Endothelial cell of umbilical vein (primary cell): ENCODE data around the gene RNF157. TPM values are rescaled to one million over a fixed set of nuclear protein-coding genes. Genes with fewer than 3 reads are reported as not detected.

Experiments used
- BruUV-seq: library from RNA; stranded (reverse); fragments of 400-500 nt; replicated peaks from 2 replicates; lab custom pipeline; 2021; lab: Mats Ljungman, UMichigan
- CTCF ChIA-PET: fragments of 300-600, 350-600 bp; sonication (Branson Sonifier 250); formaldehyde crosslinking; loops from one replicate; lab custom pipeline; 2021; ENCODE audit warnings: antibody characterized with exemption, inconsistent platforms; lab: Charles Lee
- POLR2A ChIA-PET: fragments of 300-600, 350-600 bp; sonication (Branson Sonifier 250); formaldehyde crosslinking; loops from one replicate; lab custom pipeline; 2021; ENCODE audit warnings: antibody characterized with exemption, inconsistent platforms; lab: Charles Lee
- DNase-seq: peaks from one replicate; pipeline ENCODE4 v3.0.0-alpha.2; 2011; ENCODE audit warnings: low read depth, low spot score
- FAIRE-seq: peaks from 2 replicates; lab custom pipeline; 2011; peaks lifted over from hg19 to GRCh38; lab: Jason Lieb, UNC
- H2AFZ ChIP-seq: 2 replicates; pipeline ENCODE4 v1.6.0; 2012; ENCODE audit warnings: low read depth, low read length, control low read depth, inconsistent platforms
- H3K27ac ChIP-seq: 2 replicates; pipeline ENCODE4 v1.5.1; 2011; ENCODE audit warnings: low read depth, mild to moderate bottlenecking, control low read depth, low read length, moderate library complexity; ENCODE audit not compliant: insufficient read depth
- H3K27me3 ChIP-seq, 2 experiments: 2 replicates each; pipeline versions ENCODE4 v1.6.0 to v1.6.1; 2011; ENCODE audit warnings: low read length in 2 of 2, mixed read lengths in 1 of 2; ENCODE audit not compliant: control insufficient read depth in 2 of 2, insufficient read depth in 2 of 2
- H3K36me3 ChIP-seq, 2 experiments: 2 replicates in 1 of 2; 3 replicates in 1 of 2; pipeline ENCODE4 v1.5.1; 2011; ENCODE audit warnings: low read length in 2 of 2, mild to moderate bottlenecking in 1 of 2, moderate library complexity in 1 of 2; ENCODE audit not compliant: control insufficient read depth in 2 of 2, insufficient read depth in 2 of 2; ENCODE audit errors: extremely low read depth in 1 of 2
- H3K4me1 ChIP-seq: 3 replicates; pipeline ENCODE4 v1.5.1; 2011; ENCODE audit warnings: mild to moderate bottlenecking, low read length; ENCODE audit not compliant: control insufficient read depth, insufficient read depth; ENCODE audit errors: extremely low read depth
- H3K4me2 ChIP-seq: 2 replicates; pipeline ENCODE4 v1.6.1; 2011; ENCODE audit warnings: low read length, control low read depth, mixed read lengths; ENCODE audit not compliant: insufficient read depth
- H3K4me3 ChIP-seq, 3 experiments: fragments of 200-600 bp in 1 of 3; sonication (generic), shearing (Covaris generic) in 1 of 3; replicated peaks in 1 of 3; 2 replicates each; pipeline ENCODE4 v1.5.1; 2011 to 2016; ENCODE audit warnings: control low read depth in 3 of 3, low read length in 3 of 3, mild to moderate bottlenecking in 2 of 3, inconsistent platforms in 1 of 3, low read depth in 1 of 3, moderate library complexity in 1 of 3; ENCODE audit not compliant: insufficient read depth in 1 of 3
- H3K79me2 ChIP-seq: 2 replicates; pipeline ENCODE4 v1.6.0; 2012; ENCODE audit warnings: low read length, inconsistent platforms; ENCODE audit not compliant: control insufficient read depth, insufficient read depth
- H3K9ac ChIP-seq: replicated peaks from 2 replicates; pipeline ENCODE3; 2011; ENCODE audit warnings: low read length, control low read depth; ENCODE audit not compliant: insufficient read depth; ENCODE audit errors: extremely low read depth
- H3K9me1 ChIP-seq: replicated peaks from 3 replicates; pipeline ENCODE4 v1.6.0; 2011; ENCODE audit warnings: mild to moderate bottlenecking, low read length; ENCODE audit not compliant: control insufficient read depth, insufficient read depth; ENCODE audit errors: extremely low read depth
- H3K9me3 ChIP-seq: replicated peaks from 2 replicates; pipeline ENCODE4 v1.5.1; 2012; ENCODE audit warnings: low read length, inconsistent platforms; ENCODE audit not compliant: control insufficient read depth, insufficient read depth
- H4K20me1 ChIP-seq: replicated peaks from 2 replicates; pipeline ENCODE3; 2011; ENCODE audit warnings: mild to moderate bottlenecking, low read length; ENCODE audit not compliant: control insufficient read depth, insufficient read depth; ENCODE audit errors: extremely low read depth
- EZH2 ChIP-seq: IDR thresholded peaks from 2 replicates; pipeline ENCODE4 v1.6.1; 2012; ENCODE audit warnings: borderline replicate concordance, low read depth, mild to moderate bottlenecking, moderate library complexity, low read length, inconsistent platforms; ENCODE audit not compliant: severe bottlenecking
- FOS ChIP-seq: IDR thresholded peaks from 2 replicates; pipeline ENCODE4 v1.6.1; 2011; ENCODE audit warnings: mild to moderate bottlenecking, low read length, moderate library complexity, borderline replicate concordance; ENCODE audit not compliant: insufficient read depth
- GATA2 ChIP-seq: IDR thresholded peaks from 2 replicates; pipeline ENCODE4 v1.7.0; 2011; ENCODE audit warnings: low read depth, mild to moderate bottlenecking, moderate library complexity, mixed read lengths, low read length; ENCODE audit not compliant: insufficient read length, insufficient read depth
- JUN ChIP-seq: IDR thresholded peaks from 2 replicates; pipeline ENCODE4 v1.6.1; 2011; ENCODE audit warnings: borderline replicate concordance, low read depth; ENCODE audit not compliant: insufficient read length, insufficient read depth
- MYC ChIP-seq: IDR thresholded peaks from one replicate; pipeline ENCODE4 v1.6.1; 2011; ENCODE audit warnings: mild to moderate bottlenecking, low read depth, low read length
- POLR2A ChIP-seq: IDR thresholded peaks from 2 replicates; pipeline ENCODE4 v1.6.1; 2012; ENCODE audit warnings: low read depth, mild to moderate bottlenecking, control low read depth, low read length
- dilution Hi-C: fragments of 300-500 bp; cut with MboI; formaldehyde crosslinking; loops from one replicate; pipeline ENCODE4 v1.15.0; 2019; ENCODE audit warnings: low sequenced_read_pairs; ENCODE audit not compliant: extremely low pct_ligation_motif_present
- intact Hi-C: fragments of 100-400 bp; cut with micrococcal nuclease; formaldehyde crosslinking; loops from one replicate; pipeline ENCODE4 v1.10.0; 2022
- polyA plus RNA-seq, 4 experiments: library from polyadenylated mRNA; depleted of rRNA in 3 of 4; stranded (reverse) in 3 of 4; unstranded in 1 of 4; fragments of >200 nt; gene quantifications; 2 replicates each; pipeline versions ENCODE4 v1.2.1 to v1.2.3, GENCODE V29; 2011 to 2012; ENCODE audit warnings: missing spikeins in 1 of 4
- total RNA-seq: library from RNA; stranded (reverse); gene quantifications from 2 replicates; pipeline ENCODE4 v1.2.3, GENCODE V29; 2021
- TF ChIP-seq, protein P1 (sequence below), 2 donors: IDR thresholded peaks; 1 replicate in 1 of 2; 2 replicates in 1 of 2; pipeline ENCODE4 v1.5.1; 2011; ENCODE audit warnings: low read length in 2 of 2, mild to moderate bottlenecking in 2 of 2, moderate library complexity in 2 of 2, control low read depth in 1 of 2, inconsistent platforms in 1 of 2, low read depth in 1 of 2; ENCODE audit not compliant: insufficient read depth in 1 of 2; ENCODE audit errors: extremely low read depth in 1 of 2
- TF ChIP-seq, protein P2 (sequence below): IDR thresholded peaks from 2 replicates; pipeline ENCODE4 v1.6.1; 2011; ENCODE audit not compliant: insufficient read depth, insufficient read length

Gene RNF157
- total and polyA plus RNA-seq, 2 donors (not counting 3 experiments of a cell fraction or from before 2014, with no cell fraction given): 0.07 to 0.86 TPM

DNA sequence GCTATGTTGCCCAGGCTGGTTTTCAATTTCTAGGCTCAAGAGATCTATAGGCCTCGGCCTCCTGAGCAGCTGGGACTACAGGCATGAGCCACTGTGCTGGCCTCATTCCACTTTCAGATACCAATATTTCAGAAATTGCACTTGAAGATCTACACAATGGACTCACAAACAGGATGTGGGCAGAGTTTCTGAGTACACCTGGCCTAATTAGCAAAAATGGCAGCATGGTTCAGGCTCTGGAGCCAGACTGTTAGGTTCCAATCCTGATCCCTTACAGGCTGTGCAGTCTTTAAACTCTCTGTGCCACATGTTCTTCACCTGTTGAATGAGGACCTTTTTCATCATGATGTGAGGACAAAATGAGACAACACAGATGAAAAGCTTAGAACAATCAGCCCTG lies 32.2 kb downstream of the RNF157 start:
- Histone ChIP-seq H3K27ac (no peak overlapping the region), H3K36me3 (no peaks in the 10 kb centered on the region), H2AFZ (no peak overlapping the region), H3K4me2 (no peak overlapping the region), H3K9ac (no peak overlapping the region), H3K4me1 (no peaks in the 10 kb centered on the region), H3K9me3 (no peaks in the 10 kb centered on the region), H4K20me1 (no peaks in the 10 kb centered on the region), H3K9me1 (no peaks in the 10 kb centered on the region), H3K4me3 (no peak overlapping the region), H3K27me3 (peaks cover 13 to 16% of the 10 kb centered on the region in 2 experiments), H3K79me2 (no peaks in the 10 kb centered on the region)
- BruUV-seq: no TSS peak
- intact Hi-C loops: no loop called here
- POLR2A ChIA-PET: no interaction called here
- TF ChIP-seq POLR2A (no peak), GATA2 (no peak), JUN (no peak), EZH2 (no peak), MYC (no peak), FOS (no peak)
- TF ChIP-seq, protein P1, sequence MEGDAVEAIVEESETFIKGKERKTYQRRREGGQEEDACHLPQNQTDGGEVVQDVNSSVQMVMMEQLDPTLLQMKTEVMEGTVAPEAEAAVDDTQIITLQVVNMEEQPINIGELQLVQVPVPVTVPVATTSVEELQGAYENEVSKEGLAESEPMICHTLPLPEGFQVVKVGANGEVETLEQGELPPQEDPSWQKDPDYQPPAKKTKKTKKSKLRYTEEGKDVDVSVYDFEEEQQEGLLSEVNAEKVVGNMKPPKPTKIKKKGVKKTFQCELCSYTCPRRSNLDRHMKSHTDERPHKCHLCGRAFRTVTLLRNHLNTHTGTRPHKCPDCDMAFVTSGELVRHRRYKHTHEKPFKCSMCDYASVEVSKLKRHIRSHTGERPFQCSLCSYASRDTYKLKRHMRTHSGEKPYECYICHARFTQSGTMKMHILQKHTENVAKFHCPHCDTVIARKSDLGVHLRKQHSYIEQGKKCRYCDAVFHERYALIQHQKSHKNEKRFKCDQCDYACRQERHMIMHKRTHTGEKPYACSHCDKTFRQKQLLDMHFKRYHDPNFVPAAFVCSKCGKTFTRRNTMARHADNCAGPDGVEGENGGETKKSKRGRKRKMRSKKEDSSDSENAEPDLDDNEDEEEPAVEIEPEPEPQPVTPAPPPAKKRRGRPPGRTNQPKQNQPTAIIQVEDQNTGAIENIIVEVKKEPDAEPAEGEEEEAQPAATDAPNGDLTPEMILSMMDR (IDR thresholded peaks at IDR 0.05; ENCODE audit: extremely low read depth in 1 of 2, insufficient read depth in 1 of 2, low read depth in 1 of 2, low read length in 2 of 2): no peak
- TF ChIP-seq, protein P2, sequence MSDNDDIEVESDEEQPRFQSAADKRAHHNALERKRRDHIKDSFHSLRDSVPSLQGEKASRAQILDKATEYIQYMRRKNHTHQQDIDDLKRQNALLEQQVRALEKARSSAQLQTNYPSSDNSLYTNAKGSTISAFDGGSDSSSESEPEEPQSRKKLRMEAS: no peak
- CTCF ChIA-PET: interaction anchor here (1.0 to 2.6 kb wide), 3 partner anchors 10 to 26 kb away, joined by 3 to 11 read pairs (median 9); no protein-coding TSS in a partner anchor
- FAIRE-seq (no peak), DNase-seq (no peak)
- dilution Hi-C loops: loop anchor here (25.0 kb wide), 1 partner anchor 229 kb away; no protein-coding TSS in a partner anchor
